H1 (cell line): ENCODE measurements around the gene ASAP3. TPM values are rescaled to one million over a fixed set of nuclear protein-coding genes. Genes with fewer than 3 reads are reported as not detected.

Source experiments
- RAD21 ChIP-seq, 2 experiments: IDR thresholded peaks in 1 of 2; conservative IDR thresholded peaks in 1 of 2; 2 replicates each; pipeline ENCODE4 v1.6.1; 2011; ENCODE audit warnings: low read depth in 2 of 2, low read length in 2 of 2, improper control_type of control experiment in 1 of 2, inconsistent platforms in 1 of 2, mild to moderate bottlenecking in 1 of 2, moderate library complexity in 1 of 2
- SIX5 ChIP-seq: IDR thresholded peaks from 2 replicates; pipeline ENCODE4 v1.6.1; 2011; ENCODE audit warnings: mild to moderate bottlenecking, low read depth, low read length
- USF2 ChIP-seq: IDR thresholded peaks from 2 replicates; pipeline ENCODE4 v1.6.1; 2011; ENCODE audit warnings: low read length, improper control_type of control experiment
- polyA plus RNA-seq, 7 experiments: library from polyadenylated mRNA; depleted of rRNA in 3 of 7; stranded (reverse) in 5 of 7; unstranded in 2 of 7; fragments of >200 nt in 5 of 7; fragments of 200-250 nt in 2 of 7; gene quantifications; 1 replicate in 5 of 7; 2 replicates in 1 of 7; 4 replicates in 1 of 7; pipeline versions ENCODE4 v1.2.1 to v1.2.3, GENCODE V29; 2011 to 2013; ENCODE audit warnings: missing spikeins in 2 of 7, mixed read lengths in 2 of 7
- total RNA-seq: library from RNA; stranded (reverse); fragmentation: NEBNext Ultra II Directional; extraction: Animal tissue kit (Norgen Biotek cat#: 25700); gene quantifications from 2 replicates; pipeline ENCODE4 v1.2.1, GENCODE V29; 2021

The ASAP3 gene
- total and polyA plus RNA-seq, 2 of the 8 experiments (the other 6 are each of a cell fraction or from before 2014, with no cell fraction given), result 53.1 to 58.0 TPM

GRCh38 chr1:23466423-23466989, 17.5 kb downstream of the ASAP3 start (continued):
- TF ChIP-seq USF2 (no peak), SIX5 (no peak), RAD21 (IDR thresholded peaks at IDR 0.05 in 1 of 2, conservative IDR thresholded peaks at IDR 0.05 in 1 of 2; ENCODE audit: low read depth in 2 of 2, low read length in 2 of 2) (0 out of 4 replicates have a peak, but pooled peaks of 1 of the 2 experiments have one; percentile 8)
- TF ChIP-seq, all 59 proteins: peak for 2
